Eye (tissue), 1 donor: ENCODE measurements around the gene TPI1.
A peak's percentile ranks its signal among the peaks of the same experiment; 100 is the strongest.

Experiments used
- DNase-seq: peaks from one replicate; pipeline ENCODE4 v3.0.0-alpha.2; 2015

The TPI1 gene

GRCh38 chr12:6867413-6868210 is at the start of gene TPI1:
Gene TPI1 (plus strand): TSS chr12:6867531. CDS start chr12:6867567, 36 bp downstream.
- DNase-seq, result peak; percentile 92

GRCh38 chr12:6817662-6818157 is 49.6 kb upstream of the TPI1 start:
- DNase-seq, result no peak

GRCh38 chr12:6818222-6818621 is 49.1 kb upstream of the TPI1 start:
- DNase-seq, result peak; percentile 65

GRCh38 chr12:6818645-6819044 is 48.7 kb upstream of the TPI1 start:
- peak; percentile 51 for DNase-seq

- peak; percentile 50 for DNase-seq
Observed at GRCh38 chr12:6819106-6820030, 48.0 kb upstream of the TPI1 start.

- peak; percentile 82 for DNase-seq
Observed at GRCh38 chr12:6820166-6820565, 47.2 kb upstream of the TPI1 start.

- DNase-seq, result peak; percentile 94
Observed at GRCh38 chr12:6821591-6822425, 45.5 kb upstream of the TPI1 start, which contains the start of gene GPR162. Gene GPR162 (plus strand): TSS chr12:6821821. CDS start chr12:6823899, 2,078 bp downstream.

GRCh38 chr12:6822426-6823135 is 44.8 kb upstream of the TPI1 start:
- no peak for DNase-seq

- no peak for DNase-seq
Observed at GRCh38 chr12:6823182-6824084, 43.9 kb upstream of the TPI1 start.

GRCh38 chr12:6824085-6824775 is 43.1 kb upstream of the TPI1 start:
- DNase-seq, result peak; percentile 0

GRCh38 chr12:6824901-6825381 is 42.4 kb upstream of the TPI1 start:
- DNase-seq, result no peak

- DNase-seq, result peak; percentile 98
Observed at GRCh38 chr12:6825398-6826124, 41.8 kb upstream of the TPI1 start.

- DNase-seq, result no peak
Observed at GRCh38 chr12:6826125-6826733, 41.1 kb upstream of the TPI1 start.

GRCh38 chr12:6826734-6827436 is 40.4 kb upstream of the TPI1 start:
- DNase-seq, result no peak

GRCh38 chr12:6827437-6827911 is 39.9 kb upstream of the TPI1 start:
- peak; percentile 95 for DNase-seq

- DNase-seq, result peak; percentile 91
Observed at GRCh38 chr12:6827982-6828780, 39.1 kb upstream of the TPI1 start, which contains the start of gene P3H3. Gene P3H3 (plus strand): TSS chr12:6828407. CDS start chr12:6828441, 34 bp downstream.
